GM12878 (cell line): ENCODE data around the gene APOL4. TPM values are rescaled to one million over a fixed set of nuclear protein-coding genes. Genes with fewer than 3 reads are reported as not detected.

ENCODE experiments used
- ATAC-seq: fragments of 200-7000 bp; cut with Tn5 transposase; 3 replicates; pipeline ENCODE4 v1.9.1; 2020; ENCODE audit warnings: mild to moderate bottlenecking, moderate library complexity
- BruUV-seq: library from RNA; stranded (reverse); fragments of 400-500 nt; replicated peaks from 2 replicates; lab custom pipeline; 2021; lab: Mats Ljungman, UMichigan
- CTCF ChIA-PET: fragments of 300-600 bp; sonication (Branson Sonifier 250); formaldehyde crosslinking; extraction: SDS; loops from one replicate; lab custom pipeline; 2021; ENCODE audit warnings: inconsistent platforms; lab: Yijun Ruan, JAX
- POLR2A ChIA-PET: fragments of 350-600 bp; formaldehyde crosslinking; extraction: SDS; loops from one replicate; lab custom pipeline; 2021; ENCODE audit warnings: inconsistent platforms; lab: Charles Lee
- RAD21 ChIA-PET: fragments of 300-600 bp; sonication (Branson Sonifier 250); formaldehyde crosslinking; loops from one replicate; lab custom pipeline; 2023; ENCODE audit warnings: antibody characterized with exemption; ENCODE audit not compliant: unreplicated experiment; lab: Charles Lee
- SMC1A ChIA-PET: fragments of 300-600 bp; sonication (Branson Sonifier 250); formaldehyde crosslinking; loops from one replicate; lab custom pipeline; 2023; ENCODE audit not compliant: unreplicated experiment, uncharacterized antibody; lab: Charles Lee
- DNase-seq: peaks from one replicate; pipeline ENCODE4 v3.0.0-alpha.2; 2011; ENCODE audit warnings: low read depth, low spot score
- FAIRE-seq: peaks from 3 replicates; lab custom pipeline; 2011; peaks lifted over from hg19 to GRCh38; lab: Jason Lieb, UNC
- H2AFZ ChIP-seq: 2 replicates; pipeline ENCODE4 v1.6.0; 2011; ENCODE audit warnings: low read depth, low read length, control low read depth; ENCODE audit not compliant: control insufficient read depth
- H3K27ac ChIP-seq: 2 replicates; pipeline ENCODE4 v1.5.1; 2011; ENCODE audit warnings: control low read depth; ENCODE audit not compliant: control insufficient read depth, insufficient read depth
- H3K27me3 ChIP-seq, 2 experiments: replicated peaks in 1 of 2; 2 replicates each; pipeline versions ENCODE4 v1.6.0 to v1.6.1; 2011; ENCODE audit warnings: low read length in 1 of 2; ENCODE audit not compliant: control insufficient read depth in 2 of 2, insufficient read depth in 2 of 2
- H3K36me3 ChIP-seq, 2 experiments: 2 replicates each; pipeline ENCODE4 v1.5.1; 2011; ENCODE audit warnings: low read length in 1 of 2; ENCODE audit not compliant: control insufficient read depth in 2 of 2, insufficient read depth in 2 of 2
- H3K4me1 ChIP-seq: 2 replicates; pipeline ENCODE4 v1.6.1; 2011; ENCODE audit warnings: mild to moderate bottlenecking, low read length, moderate library complexity, mixed read lengths; ENCODE audit not compliant: control insufficient read depth, insufficient read depth
- H3K4me2 ChIP-seq: 2 replicates; pipeline ENCODE4 v1.6.0; 2011; ENCODE audit warnings: control low read depth; ENCODE audit not compliant: control insufficient read depth, insufficient read depth
- H3K4me3 ChIP-seq: fragments of 200-600 bp; sonication (generic); 2 replicates; pipeline ENCODE4 v1.5.1; 2016
- H3K79me2 ChIP-seq: 2 replicates; pipeline ENCODE4 v1.6.0; 2011; ENCODE audit warnings: low read length; ENCODE audit not compliant: control insufficient read depth, insufficient read depth
- H3K9ac ChIP-seq: 2 replicates; pipeline ENCODE4 v1.8.0; 2011; ENCODE audit warnings: low read length, control low read depth, mixed read lengths; ENCODE audit not compliant: control insufficient read depth, insufficient read depth
- H3K9me3 ChIP-seq: replicated peaks from 3 replicates; pipeline ENCODE4 v1.5.1; 2011; ENCODE audit warnings: mild to moderate bottlenecking, low read length; ENCODE audit not compliant: control insufficient read depth, insufficient read depth
- H4K20me1 ChIP-seq: 2 replicates; pipeline ENCODE4 v1.6.0; 2011; ENCODE audit not compliant: control insufficient read depth, insufficient read depth
- BHLHE40 ChIP-seq, 2 experiments: fragments of 450-650 bp in 1 of 2; IDR thresholded peaks; 2 replicates each; pipeline ENCODE4 v1.6.1; 2011 to 2017; ENCODE audit warnings: low read depth in 2 of 2, borderline replicate concordance in 1 of 2, improper control_type of control experiment in 1 of 2, low read length in 1 of 2, mild to moderate bottlenecking in 1 of 2
- EGR1 ChIP-seq, 2 experiments: IDR thresholded peaks; 1 replicate in 1 of 2; 2 replicates in 1 of 2; pipeline ENCODE4 v1.6.1; 2011 to 2012; ENCODE audit warnings: low read depth in 2 of 2, low read length in 2 of 2, borderline replicate concordance in 1 of 2, mild to moderate bottlenecking in 1 of 2, moderate library complexity in 1 of 2
- ETV6 ChIP-seq, 2 experiments: fragments of 450-650 bp in 1 of 2; IDR thresholded peaks in 1 of 2; conservative IDR thresholded peaks in 1 of 2; 2 replicates each; pipeline ENCODE4 v1.6.1; 2014; ENCODE audit warnings: antibody characterized with exemption in 1 of 2, borderline replicate concordance in 1 of 2, low read depth in 1 of 2, mild to moderate bottlenecking in 1 of 2, moderate library complexity in 1 of 2
- IKZF1 ChIP-seq: fragments of 450-650 bp; conservative IDR thresholded peaks from 2 replicates; pipeline ENCODE4 v1.6.1; 2017; ENCODE audit warnings: antibody characterized with exemption, mild to moderate bottlenecking
- NFYA ChIP-seq: IDR thresholded peaks from 2 replicates; pipeline ENCODE4 v1.6.1; 2011; ENCODE audit warnings: low read depth, mild to moderate bottlenecking, low read length, improper control_type of control experiment, borderline replicate concordance
- PML ChIP-seq: IDR thresholded peaks from 2 replicates; pipeline ENCODE4 v1.6.1; 2012; ENCODE audit warnings: low read length, inconsistent platforms
- POLR2A ChIP-seq: IDR thresholded peaks from 2 replicates; pipeline ENCODE4 v1.6.1; 2011; ENCODE audit warnings: low read depth, mild to moderate bottlenecking, low read length
- POLR2AphosphoS5 ChIP-seq: IDR thresholded peaks from 2 replicates; pipeline ENCODE4 v1.6.1; 2011; ENCODE audit warnings: mild to moderate bottlenecking, low read length, inconsistent platforms
- SIX5 ChIP-seq: IDR thresholded peaks from 2 replicates; pipeline ENCODE4 v1.6.1; 2011; ENCODE audit warnings: mild to moderate bottlenecking, low read depth, low read length, moderate library complexity; ENCODE audit not compliant: severe bottlenecking
- SP1 ChIP-seq: IDR thresholded peaks from one replicate; pipeline ENCODE4 v1.6.1; 2011; ENCODE audit warnings: low read depth, low read length
- SREBF1 ChIP-seq: IDR thresholded peaks from 2 replicates; pipeline ENCODE4 v1.6.1; 2012; ENCODE audit warnings: mild to moderate bottlenecking, low read length
- ZNF207 ChIP-seq: fragments of 450-650 bp; IDR thresholded peaks from 2 replicates; pipeline ENCODE4 v1.6.1; 2014; ENCODE audit warnings: antibody characterized with exemption, mild to moderate bottlenecking, borderline replicate concordance
- WGBS: methylation state at CpG from one replicate; pipeline ENCODE4 v1.1.6; 2016; ENCODE audit warnings: low lambda C conversion rate; ENCODE audit not compliant: insufficient replicate concordance, insufficient coverage; ENCODE audit errors: missing lambda C conversion rate; 5-methylcytosine and 5-hydroxymethylcytosine counted together
- in situ Hi-C: fragments of 300-500 bp; cut with MboI; formaldehyde crosslinking; loops from 9 replicates; pipeline ENCODE4 v1.14.3; 2018; ENCODE audit warnings: mixed read lengths
- intact Hi-C: fragments of 100-400 bp; cut with micrococcal nuclease; formaldehyde crosslinking; loops from one replicate; pipeline ENCODE4 v1.14.2; 2022; ENCODE audit not compliant: unreplicated experiment
- polyA plus RNA-seq, 11 experiments: library from polyadenylated mRNA; depleted of rRNA in 4 of 11; unstranded in 6 of 11; stranded (reverse) in 5 of 11; fragments of >200 nt; fragmentation: Nextera tagmentation in 4 of 11; fragmentation: Illumina TruSeq in 1 of 11; extraction: Ambion mirVana in 4 of 11; extraction: Trizol in 1 of 11; gene quantifications; 1 replicate in 1 of 11; 2 replicates in 10 of 11; pipeline versions ENCODE4 v1.2.1 to v1.2.3, GENCODE V29; 2011 to 2016; ENCODE audit warnings: inconsistent platforms in 2 of 11, missing spikeins in 2 of 11, low read depth in 1 of 11
- total RNA-seq, 4 experiments: library from RNA; depleted of rRNA in 3 of 4; stranded (reverse); fragments of >200 nt in 3 of 4; fragmentation: Illumina TruSeq in 1 of 4; extraction: Trizol in 1 of 4; gene quantifications; 2 replicates each; pipeline versions ENCODE4 v1.2.1 to v1.2.3, GENCODE V29; 2013 to 2021
- TF ChIP-seq, protein P1 (sequence below): fragments of 450-650 bp; IDR thresholded peaks from 2 replicates; pipeline ENCODE4 v1.6.1; 2017; ENCODE audit warnings: antibody characterized with exemption, mild to moderate bottlenecking, moderate library complexity
- TF ChIP-seq, protein P2 (sequence below): IDR thresholded peaks from 2 replicates; pipeline ENCODE4 v1.6.1; 2012; ENCODE audit warnings: low read depth, low read length, improper control_type of control experiment
- TF ChIP-seq, protein P3 (sequence below): fragments of 450-650 bp; IDR thresholded peaks from 2 replicates; pipeline ENCODE4 v1.6.1; 2017; ENCODE audit warnings: mild to moderate bottlenecking, low read depth, inconsistent platforms; ENCODE audit not compliant: poor library complexity, severe bottlenecking

The APOL4 gene
- total and polyA plus RNA-seq, 10 of the 15 experiments (the other 5 are each of a cell fraction or from before 2014, with no cell fraction given): 0.03 to 0.24 (median 0.19) TPM; not detected in 7

DNA sequence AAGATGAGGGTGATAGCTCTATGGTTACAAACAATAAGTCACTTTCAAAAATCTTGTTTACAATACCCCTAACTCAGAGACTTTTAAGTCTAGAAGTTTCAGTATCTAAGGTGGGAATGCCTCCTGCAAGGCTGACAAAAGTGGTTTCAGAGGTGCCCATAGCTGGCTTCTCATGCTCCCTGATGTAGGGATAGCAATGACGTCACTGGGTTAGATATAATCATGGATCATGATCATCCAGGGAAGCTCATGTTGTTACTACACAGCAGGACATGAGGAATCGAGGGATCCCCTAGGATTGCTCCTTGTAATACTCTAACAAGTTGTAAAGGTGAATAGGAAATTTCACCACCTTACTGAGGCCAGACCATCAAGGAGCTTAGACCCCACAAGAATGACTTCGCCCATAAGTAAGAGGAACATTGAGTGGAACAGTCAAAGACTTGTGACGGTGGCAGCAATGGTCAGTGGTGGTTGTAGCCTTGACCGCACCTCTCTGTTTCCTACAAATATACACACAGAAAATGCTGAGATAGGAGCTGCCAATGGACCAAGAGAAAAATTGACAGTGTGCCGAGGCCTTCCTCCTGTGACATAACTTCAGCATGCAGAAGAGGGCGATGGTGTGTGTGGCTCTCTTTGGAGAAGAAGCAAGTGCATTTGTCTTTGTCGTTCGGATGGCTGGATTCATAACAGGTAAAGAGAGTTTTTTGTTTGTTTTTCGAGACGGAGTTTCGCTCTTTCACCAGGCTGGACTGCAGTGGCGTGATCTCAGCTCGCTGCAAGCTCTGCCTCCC is 15.6 kb downstream of the APOL4 start (continued):
- TF ChIP-seq, protein P1, sequence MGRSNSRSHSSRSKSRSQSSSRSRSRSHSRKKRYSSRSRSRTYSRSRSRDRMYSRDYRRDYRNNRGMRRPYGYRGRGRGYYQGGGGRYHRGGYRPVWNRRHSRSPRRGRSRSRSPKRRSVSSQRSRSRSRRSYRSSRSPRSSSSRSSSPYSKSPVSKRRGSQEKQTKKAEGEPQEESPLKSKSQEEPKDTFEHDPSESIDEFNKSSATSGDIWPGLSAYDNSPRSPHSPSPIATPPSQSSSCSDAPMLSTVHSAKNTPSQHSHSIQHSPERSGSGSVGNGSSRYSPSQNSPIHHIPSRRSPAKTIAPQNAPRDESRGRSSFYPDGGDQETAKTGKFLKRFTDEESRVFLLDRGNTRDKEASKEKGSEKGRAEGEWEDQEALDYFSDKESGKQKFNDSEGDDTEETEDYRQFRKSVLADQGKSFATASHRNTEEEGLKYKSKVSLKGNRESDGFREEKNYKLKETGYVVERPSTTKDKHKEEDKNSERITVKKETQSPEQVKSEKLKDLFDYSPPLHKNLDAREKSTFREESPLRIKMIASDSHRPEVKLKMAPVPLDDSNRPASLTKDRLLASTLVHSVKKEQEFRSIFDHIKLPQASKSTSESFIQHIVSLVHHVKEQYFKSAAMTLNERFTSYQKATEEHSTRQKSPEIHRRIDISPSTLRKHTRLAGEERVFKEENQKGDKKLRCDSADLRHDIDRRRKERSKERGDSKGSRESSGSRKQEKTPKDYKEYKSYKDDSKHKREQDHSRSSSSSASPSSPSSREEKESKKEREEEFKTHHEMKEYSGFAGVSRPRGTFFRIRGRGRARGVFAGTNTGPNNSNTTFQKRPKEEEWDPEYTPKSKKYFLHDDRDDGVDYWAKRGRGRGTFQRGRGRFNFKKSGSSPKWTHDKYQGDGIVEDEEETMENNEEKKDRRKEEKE: no peak
- TF ChIP-seq, all 136 proteins: peak for 0

DNA sequence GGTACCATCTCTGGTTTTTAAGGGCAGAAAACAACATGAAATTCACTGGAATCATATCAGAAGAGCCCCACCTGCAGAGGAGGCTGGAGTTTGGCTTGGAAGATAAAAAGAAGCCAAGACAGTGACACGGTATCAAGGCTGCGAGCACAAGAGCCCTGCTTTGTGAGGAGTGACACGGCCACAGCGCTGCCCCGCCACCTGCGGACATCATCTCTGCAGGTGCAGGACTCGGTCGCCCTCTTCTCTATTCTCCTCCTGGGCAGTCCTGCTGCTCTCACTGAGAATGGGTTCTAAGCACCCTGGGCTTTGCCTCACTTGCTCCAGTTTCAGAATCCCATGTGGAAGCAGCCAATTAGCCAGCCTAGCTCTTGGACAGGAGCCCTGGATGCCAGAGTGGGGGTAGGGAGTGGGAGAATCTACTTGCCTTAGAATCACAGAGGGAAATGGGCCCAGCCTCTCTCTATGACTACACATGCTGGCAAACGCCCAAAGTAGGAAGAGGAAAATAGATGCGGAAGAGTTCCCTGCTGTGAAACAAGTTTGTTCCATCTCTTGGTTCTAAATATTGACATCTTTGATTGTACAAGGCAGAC is 17.1 kb downstream of the APOL4 start:
- Histone ChIP-seq H3K36me3 (no peaks in the 10 kb centered on the region), H3K27me3 (no peaks in the 10 kb centered on the region; a peak in 1 of 4 replicates), H3K9ac (no peak overlapping the region), H4K20me1 (no peaks in the 10 kb centered on the region), H3K4me3 (no peak overlapping the region), H3K79me2 (no peaks in the 10 kb centered on the region), H2AFZ (no peak overlapping the region), H3K9me3 (no peaks in the 10 kb centered on the region), H3K27ac (no peak overlapping the region), H3K4me1 (no peaks in the 10 kb centered on the region), H3K4me2 (no peak overlapping the region)
- FAIRE-seq: no peak
- POLR2A ChIA-PET: no interaction called here
- BruUV-seq: no TSS peak
- DNase-seq: no peak
- intact Hi-C loops: no loop called here
- WGBS: 71% methylated on average over 10 of the region's 10 CpGs
- CTCF ChIA-PET: interaction anchor here (0.8 kb wide), 1 partner anchor 118 kb away, joined by 3 read pairs; no protein-coding TSS in a partner anchor
- RAD21 ChIA-PET: no interaction called here
- in situ Hi-C loops: loop anchor here (5.0 kb wide), 1 partner anchor 42 kb away; no protein-coding TSS in a partner anchor
- no peak for ATAC-seq
- SMC1A ChIA-PET: interaction anchor here (11.2 kb wide), 1 partner anchor 23 kb away, joined by 154 read pairs; the partner anchor contains the start of gene APOL3
- no peak for TF ChIP-seq EGR1 (IDR thresholded peaks at IDR 0.05; ENCODE audit: borderline replicate concordance in 1 of 2, low read depth in 2 of 2, low read length in 2 of 2)
- no peak for TF ChIP-seq BHLHE40 (IDR thresholded peaks at IDR 0.05; ENCODE audit: borderline replicate concordance in 1 of 2, low read depth in 2 of 2, low read length in 1 of 2)
- TF ChIP-seq SP1: no peak
- no peak for TF ChIP-seq ZNF207
- TF ChIP-seq, protein P2, sequence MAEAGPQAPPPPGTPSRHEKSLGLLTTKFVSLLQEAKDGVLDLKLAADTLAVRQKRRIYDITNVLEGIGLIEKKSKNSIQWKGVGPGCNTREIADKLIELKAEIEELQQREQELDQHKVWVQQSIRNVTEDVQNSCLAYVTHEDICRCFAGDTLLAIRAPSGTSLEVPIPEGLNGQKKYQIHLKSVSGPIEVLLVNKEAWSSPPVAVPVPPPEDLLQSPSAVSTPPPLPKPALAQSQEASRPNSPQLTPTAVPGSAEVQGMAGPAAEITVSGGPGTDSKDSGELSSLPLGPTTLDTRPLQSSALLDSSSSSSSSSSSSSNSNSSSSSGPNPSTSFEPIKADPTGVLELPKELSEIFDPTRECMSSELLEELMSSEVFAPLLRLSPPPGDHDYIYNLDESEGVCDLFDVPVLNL: no peak
- no peak for TF ChIP-seq IKZF1
- TF ChIP-seq SIX5: no peak
- no peak for TF ChIP-seq PML
- TF ChIP-seq, protein P3, sequence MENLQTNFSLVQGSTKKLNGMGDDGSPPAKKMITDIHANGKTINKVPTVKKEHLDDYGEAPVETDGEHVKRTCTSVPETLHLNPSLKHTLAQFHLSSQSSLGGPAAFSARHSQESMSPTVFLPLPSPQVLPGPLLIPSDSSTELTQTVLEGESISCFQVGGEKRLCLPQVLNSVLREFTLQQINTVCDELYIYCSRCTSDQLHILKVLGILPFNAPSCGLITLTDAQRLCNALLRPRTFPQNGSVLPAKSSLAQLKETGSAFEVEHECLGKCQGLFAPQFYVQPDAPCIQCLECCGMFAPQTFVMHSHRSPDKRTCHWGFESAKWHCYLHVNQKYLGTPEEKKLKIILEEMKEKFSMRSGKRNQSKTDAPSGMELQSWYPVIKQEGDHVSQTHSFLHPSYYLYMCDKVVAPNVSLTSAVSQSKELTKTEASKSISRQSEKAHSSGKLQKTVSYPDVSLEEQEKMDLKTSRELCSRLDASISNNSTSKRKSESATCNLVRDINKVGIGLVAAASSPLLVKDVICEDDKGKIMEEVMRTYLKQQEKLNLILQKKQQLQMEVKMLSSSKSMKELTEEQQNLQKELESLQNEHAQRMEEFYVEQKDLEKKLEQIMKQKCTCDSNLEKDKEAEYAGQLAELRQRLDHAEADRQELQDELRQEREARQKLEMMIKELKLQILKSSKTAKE: no peak
- no peak for TF ChIP-seq NFYA
- TF ChIP-seq SREBF1: no peak
- TF ChIP-seq ETV6 (conservative IDR thresholded peaks at IDR 0.05 in 1 of 2, IDR thresholded peaks at IDR 0.05 in 1 of 2; ENCODE audit: borderline replicate concordance in 1 of 2, low read depth in 1 of 2): no peak
- no peak for TF ChIP-seq POLR2AphosphoS5
- no peak for TF ChIP-seq POLR2A
